Upper lobe of left lung (tissue), 6 donors: ENCODE data around the gene BTG2. TPM values are rescaled to one million over a fixed set of nuclear protein-coding genes. Genes with fewer than 3 reads are reported as not detected.
A peak's percentile ranks its signal among the peaks of the same experiment; 100 is the strongest.

Experiments used
- ATAC-seq, 2 donors: fragments of 200-7000 bp; cut with Tn5 transposase; one replicate each; pipeline ENCODE4 v1.9.1; 2022; ENCODE audit warnings: mild to moderate bottlenecking in 2 of 2, moderate library complexity in 2 of 2; ENCODE audit not compliant: low FRiP score in 2 of 2
- DNase-seq, 2 donors: peaks; one replicate each; pipeline ENCODE4 v3.0.0-alpha.2; 2019 to 2020
- H3K27ac ChIP-seq, 4 donors: fragments of 200-600 bp; sonication (generic); one replicate each; pipeline ENCODE4 v1.5.1; 2016 to 2019
- H3K27me3 ChIP-seq, 4 donors: fragments of 200-600 bp; sonication (generic); one replicate each; pipeline ENCODE4 v1.5.1; 2017 to 2019
- H3K36me3 ChIP-seq, 4 donors: fragments of 200-600 bp; sonication (generic); one replicate each; pipeline ENCODE4 v1.5.1; 2016 to 2019
- H3K4me1 ChIP-seq, 4 donors: fragments of 200-600 bp; sonication (generic); one replicate each; pipeline ENCODE4 v1.5.1; 2018 to 2019
- H3K4me3 ChIP-seq, 4 donors: fragments of 200-600 bp; sonication (generic); one replicate each; pipeline ENCODE4 v1.5.1; 2017 to 2019; ENCODE audit warnings: mild to moderate bottlenecking in 2 of 4, moderate library complexity in 1 of 4
- H3K9me3 ChIP-seq, 4 donors: fragments of 200-600 bp; sonication (generic); one replicate each; pipeline ENCODE4 v1.5.1; 2018 to 2019
- CTCF ChIP-seq, 6 experiments: fragments of 450-650 bp in 4 of 6; fragments of 200-600 bp in 2 of 6; sonication (generic) in 2 of 6; IDR thresholded peaks; one replicate each; pipeline ENCODE4 v1.5.1; 2016 to 2019; ENCODE audit warnings: antibody characterized with exemption in 6 of 6
- EP300 ChIP-seq, 4 donors: sonication (generic); formaldehyde crosslinking; IDR thresholded peaks; one replicate each; pipeline ENCODE4 v1.5.1; 2017; ENCODE audit warnings: antibody characterized with exemption in 4 of 4, control low read depth in 2 of 4
- POLR2A ChIP-seq, 4 donors: fragments of 450-650 bp; IDR thresholded peaks; one replicate each; pipeline ENCODE4 v1.5.1; 2016 to 2017; ENCODE audit warnings: antibody characterized with exemption in 4 of 4, mild to moderate bottlenecking in 2 of 4
- POLR2AphosphoS5 ChIP-seq, 2 donors: sonication (generic); formaldehyde crosslinking; IDR thresholded peaks; one replicate each; pipeline ENCODE4 v1.5.1; 2017; ENCODE audit warnings: antibody characterized with exemption in 2 of 2
- WGBS, 2 donors: methylation state at CpG; one replicate each; pipeline ENCODE4 v1.1.5; 2017 to 2018; 5-methylcytosine and 5-hydroxymethylcytosine counted together
- total RNA-seq, 6 donors: library from RNA; depleted of rRNA in 4 of 6; stranded (reverse); fragments of >200 nt in 4 of 6; gene quantifications; one replicate each; pipeline versions ENCODE4 v1.1.0 to v1.2.1, GENCODE V29; 2016 to 2021
- donor health status: DM: no; HTN: no; CAD: no; lungs with moderate emphysema.
- donor health status: DM: no; HTN: yes; CAD: no; lungs with severe emphysema.

The BTG2 gene
- total RNA-seq, 6 donors from 2014 or later: 59.1 to 178 (median 104) TPM

GRCh38 chr1:203273206-203273868, 32.0 kb upstream of the BTG2 start:
- peaks cover 22 to 63% (median 57%) of the 10 kb centered on the region in 4 donors for H3K4me1 ChIP-seq

GRCh38 chr1:203273869-203274602, 31.3 kb upstream of the BTG2 start:
- 70 to 85% methylated on average over 7 to 12 of the region's 12 CpGs for WGBS, 2 donors

More at GRCh38 chr1:203273206-203273868, 32.0 kb upstream of the BTG2 start:
- peak overlapping the region; percentile 70 to 84 (median 79) for H3K27ac ChIP-seq
- no peaks in the 10 kb centered on the region for H3K9me3 ChIP-seq
- peak; percentile 94 to 96 for DNase-seq
- no peaks in the 10 kb centered on the region for H3K27me3 ChIP-seq
- peak; percentile 96 to 99 (median 98) for TF ChIP-seq CTCF (IDR thresholded peaks at IDR 0.05)
- peak; percentile 48 to 75 for TF ChIP-seq POLR2AphosphoS5 (IDR thresholded peaks at IDR 0.05)
- TF ChIP-seq EP300 (IDR thresholded peaks at IDR 0.05): no peak
- peak; percentile 84 to 89 for ATAC-seq
- H3K36me3 ChIP-seq: no peaks in the 10 kb centered on the region
- H3K4me3 ChIP-seq: peak overlapping the region in 3 of 4 donors; percentile 17 to 38 (median 35)
- 23 to 34% methylated on average over 11 to 31 of the region's 32 CpGs for WGBS, 2 donors

DNA sequence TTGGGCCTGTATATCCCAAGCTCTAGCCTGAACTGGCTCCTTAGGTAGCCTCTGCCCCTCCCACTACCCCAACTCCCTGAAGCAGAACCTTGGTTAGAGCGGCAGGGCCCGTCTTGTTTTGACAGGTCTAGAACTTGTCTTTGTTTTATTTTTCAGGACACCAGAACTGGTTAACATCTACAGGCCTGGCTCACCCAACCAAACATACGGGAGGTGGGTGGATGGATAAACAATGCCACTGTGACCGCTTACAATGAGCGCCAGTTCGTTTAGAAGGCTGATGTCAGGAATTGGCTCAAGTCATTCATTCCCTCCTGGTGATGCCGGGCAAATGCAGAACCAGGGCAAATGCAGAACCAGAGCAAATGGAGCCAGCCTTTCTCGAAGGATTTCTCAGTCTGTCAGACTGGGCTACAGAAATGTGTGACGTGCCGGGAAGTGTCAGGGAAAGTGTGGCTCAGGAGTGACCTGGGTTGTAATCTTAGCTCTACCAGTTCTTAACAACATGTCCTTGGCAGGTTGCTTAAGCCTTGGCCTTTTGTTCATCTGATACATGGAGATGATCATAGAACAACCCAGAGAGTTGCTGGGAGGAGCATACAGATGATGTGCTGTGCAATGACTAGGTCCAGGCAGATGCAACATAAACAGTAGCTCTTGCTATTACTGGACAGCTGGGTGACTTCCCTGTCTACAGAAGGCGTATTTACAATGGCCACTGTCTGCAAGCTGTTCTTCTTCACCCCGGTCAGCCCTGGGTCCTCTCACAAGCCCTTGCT, 30.5 kb upstream of the BTG2 start:
- Histone ChIP-seq H3K27me3 (no peaks in the 10 kb centered on the region), H3K4me1 (peaks cover 25 to 68% (median 61%) of the 10 kb centered on the region in 4 donors), H3K27ac (peak overlapping the region; percentile 70 to 84 (median 79)), H3K36me3 (no peaks in the 10 kb centered on the region), H3K9me3 (no peaks in the 10 kb centered on the region), H3K4me3 (no peak overlapping the region)
- DNase-seq: no peak
- TF ChIP-seq EP300 (IDR thresholded peaks at IDR 0.05): peak in 1 of 4 donors; percentile 23
- TF ChIP-seq POLR2AphosphoS5 (IDR thresholded peaks at IDR 0.05): peak; percentile 19 to 60
- TF ChIP-seq CTCF (IDR thresholded peaks at IDR 0.05): no peak
- TF ChIP-seq POLR2A (IDR thresholded peaks at IDR 0.05): peak in 1 of 4 donors; percentile 9
- peak in 1 of 2 donors; percentile 11 for ATAC-seq
- 78 to 84% methylated on average over 11 to 12 of the region's 12 CpGs for WGBS, 2 donors

More at GRCh38 chr1:203273869-203274602, 31.3 kb upstream of the BTG2 start:
- DNase-seq (peak; percentile 73 to 77), ATAC-seq (peak; percentile 15 to 49)
- no peaks in the 10 kb centered on the region for H3K9me3 ChIP-seq
- H3K27me3 ChIP-seq: no peaks in the 10 kb centered on the region
- H3K4me1 ChIP-seq: peaks cover 25 to 68% (median 59%) of the 10 kb centered on the region in 4 donors
- H3K36me3 ChIP-seq: no peaks in the 10 kb centered on the region
- TF ChIP-seq POLR2A (IDR thresholded peaks at IDR 0.05) (peak in 1 of 4 donors; percentile 60), POLR2AphosphoS5 (IDR thresholded peaks at IDR 0.05) (peak; percentile 17 to 49), CTCF (IDR thresholded peaks at IDR 0.05) (no peak)
- peak overlapping the region in 3 of 4 donors; percentile 17 to 38 (median 35) for H3K4me3 ChIP-seq
- H3K27ac ChIP-seq: peak overlapping the region; percentile 70 to 84 (median 79)

DNA sequence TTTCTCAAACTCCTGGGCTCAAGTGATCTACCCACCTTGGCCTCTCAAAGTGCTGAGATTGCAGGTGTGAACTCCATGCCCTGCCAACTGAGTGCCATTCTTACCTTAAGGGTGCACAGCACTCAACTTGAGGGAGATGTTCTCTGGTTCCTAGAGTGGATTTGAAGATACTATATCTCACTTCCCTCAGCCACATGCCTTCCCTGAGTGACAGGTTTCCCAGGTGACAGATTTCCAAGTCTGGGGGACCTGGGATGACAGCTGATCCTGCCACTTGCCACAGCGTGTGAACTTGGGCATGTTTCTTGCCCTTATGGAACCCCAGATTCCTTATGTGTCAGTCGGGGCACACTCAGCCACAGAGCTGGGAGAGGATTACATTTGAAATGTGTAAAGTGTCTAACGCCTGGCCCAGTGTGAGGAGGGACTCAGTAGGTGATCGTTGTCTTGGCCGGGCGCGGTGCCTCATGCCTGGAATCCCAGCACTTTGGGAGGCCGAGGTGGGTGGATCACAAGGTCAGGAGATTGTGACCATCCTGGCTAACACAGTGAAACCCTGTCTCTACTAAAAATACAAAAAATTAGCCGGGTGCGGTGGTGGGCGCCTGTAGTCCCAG, 29.6 kb upstream of the BTG2 start:
- peak in 1 of 2 donors; percentile 28 for DNase-seq
- H3K27ac ChIP-seq: peak overlapping the region in 2 of 4 donors; percentile 70 to 84

More for the DNA sequence above, 29.6 kb upstream of the BTG2 start:
- Histone ChIP-seq H3K4me1 (peaks cover 25 to 66% (median 58%) of the 10 kb centered on the region in 4 donors), H3K36me3 (no peaks in the 10 kb centered on the region), H3K9me3 (no peaks in the 10 kb centered on the region), H3K27me3 (no peaks in the 10 kb centered on the region), H3K4me3 (no peak overlapping the region)
- ATAC-seq: no peak
- WGBS, 2 donors: 88% methylated on average over 10 to 11 of the region's 11 CpGs
- no peak for TF ChIP-seq EP300 (IDR thresholded peaks at IDR 0.05)
- no peak for TF ChIP-seq CTCF (IDR thresholded peaks at IDR 0.05)
- no peak for TF ChIP-seq POLR2A (IDR thresholded peaks at IDR 0.05)
- no peak for TF ChIP-seq POLR2AphosphoS5 (IDR thresholded peaks at IDR 0.05)
